ENCODE results near the gene MEIS1. TPM values are rescaled to one million over a fixed set of nuclear protein-coding genes. Genes with fewer than 3 reads are reported as not detected.

Gene MEIS1
- total RNA-seq, 1 experiment from 2014 or later: 0.66 TPM

- no peak overlapping the region for H3K56ac ChIP-seq (ENCODE audit: insufficient read length, low read depth, low read length)
- no peak overlapping the region for H3K23ac ChIP-seq (ENCODE audit: insufficient read length, low read depth, low read length)
- H2BK120ac ChIP-seq (ENCODE audit: low read depth, low read length, poor library complexity, severe bottlenecking): no peak overlapping the region
- Mint-ChIP-seq H3K4me1 (no peaks in the 10 kb centered on the region), H3K9me3 (no peaks in the 10 kb centered on the region), H3K4me3 (no peak overlapping the region), H3K36me3 (ENCODE audit: insufficient read depth in 1 of 3, low read depth in 3 of 3) (no peaks in the 10 kb centered on the region), H3K27me3 (ENCODE audit: low read depth) (peaks cover 28% of the 10 kb centered on the region), H3K27ac (no peak overlapping the region)
- no peak overlapping the region for H4K8ac ChIP-seq (replicated peaks; ENCODE audit: insufficient read length, low read depth, low read length)
- no peaks in the 10 kb centered on the region for H3K79me1 ChIP-seq (ENCODE audit: insufficient read depth, low read depth, low read length, poor library complexity, severe bottlenecking)
- WGBS (ENCODE audit: extremely low coverage, insufficient read length, low lambda C conversion rate): no CpG with 5 or more reads among the region's 2 CpGs
- H3K4me1 ChIP-seq (ENCODE audit: insufficient read depth, low read length): no peaks in the 10 kb centered on the region
- H2AFZ ChIP-seq (ENCODE audit: low read length): no peak overlapping the region
- no peak overlapping the region for H3K14ac ChIP-seq (ENCODE audit: insufficient read depth, low read length)
- H2BK12ac ChIP-seq (ENCODE audit: insufficient read length, low read depth, low read length): no peak overlapping the region
- no peaks in the 10 kb centered on the region for H3K79me2 ChIP-seq (ENCODE audit: insufficient read depth, low read length)
- no peak overlapping the region for H2BK20ac ChIP-seq (ENCODE audit: low read depth, low read length, poor library complexity, severe bottlenecking)
- H3T11ph ChIP-seq (ENCODE audit: low read length): no peak overlapping the region
- no peak overlapping the region for H2BK15ac ChIP-seq (ENCODE audit: low read depth, low read length)
- no peak overlapping the region for H3K27ac ChIP-seq (ENCODE audit: insufficient read length, low read depth, low read length)
- H2AK5ac ChIP-seq (ENCODE audit: insufficient read length, low read length): no peak overlapping the region
- H3K23me2 ChIP-seq (ENCODE audit: insufficient read length, low read depth, low read length, poor library complexity, severe bottlenecking): no peaks in the 10 kb centered on the region
- H2BK5ac ChIP-seq (ENCODE audit: insufficient read length, low read length): no peak overlapping the region
- H3K9ac ChIP-seq (ENCODE audit: extremely low read depth, insufficient read length, low read length): no peak overlapping the region
- H4K5ac ChIP-seq (ENCODE audit: insufficient read length, low read depth, low read length): no peak overlapping the region
- no peak overlapping the region for H3K4ac ChIP-seq (ENCODE audit: low read depth, low read length)
- H3K4me2 ChIP-seq (ENCODE audit: insufficient read depth, insufficient read length, low read length): no peak overlapping the region
- no peak for DNase-seq
- no peaks in the 10 kb centered on the region for H3K9me3 ChIP-seq (ENCODE audit: control insufficient read depth, low read depth, low read length)
- no peak overlapping the region for H3K18ac ChIP-seq (ENCODE audit: insufficient read length, low read depth, low read length)
- no peak overlapping the region for H4K91ac ChIP-seq (ENCODE audit: insufficient read length, low read depth, low read length)
- H3K27me3 ChIP-seq (ENCODE audit: insufficient read depth, low read length): no peaks in the 10 kb centered on the region
- TF ChIP-seq CTCF (conservative IDR thresholded peaks at IDR 0.05): no peak
- H4K20me1 ChIP-seq (ENCODE audit: control insufficient read depth, insufficient read depth, insufficient read length): peaks cover 3% of the 10 kb centered on the region
Measured at GRCh38 chr2:66455490-66455889, 20.6 kb downstream of the MEIS1 start.

Data from H9 (cell line).